ENCODE measurements around the gene CPTP.

CPTP gene

DNA sequence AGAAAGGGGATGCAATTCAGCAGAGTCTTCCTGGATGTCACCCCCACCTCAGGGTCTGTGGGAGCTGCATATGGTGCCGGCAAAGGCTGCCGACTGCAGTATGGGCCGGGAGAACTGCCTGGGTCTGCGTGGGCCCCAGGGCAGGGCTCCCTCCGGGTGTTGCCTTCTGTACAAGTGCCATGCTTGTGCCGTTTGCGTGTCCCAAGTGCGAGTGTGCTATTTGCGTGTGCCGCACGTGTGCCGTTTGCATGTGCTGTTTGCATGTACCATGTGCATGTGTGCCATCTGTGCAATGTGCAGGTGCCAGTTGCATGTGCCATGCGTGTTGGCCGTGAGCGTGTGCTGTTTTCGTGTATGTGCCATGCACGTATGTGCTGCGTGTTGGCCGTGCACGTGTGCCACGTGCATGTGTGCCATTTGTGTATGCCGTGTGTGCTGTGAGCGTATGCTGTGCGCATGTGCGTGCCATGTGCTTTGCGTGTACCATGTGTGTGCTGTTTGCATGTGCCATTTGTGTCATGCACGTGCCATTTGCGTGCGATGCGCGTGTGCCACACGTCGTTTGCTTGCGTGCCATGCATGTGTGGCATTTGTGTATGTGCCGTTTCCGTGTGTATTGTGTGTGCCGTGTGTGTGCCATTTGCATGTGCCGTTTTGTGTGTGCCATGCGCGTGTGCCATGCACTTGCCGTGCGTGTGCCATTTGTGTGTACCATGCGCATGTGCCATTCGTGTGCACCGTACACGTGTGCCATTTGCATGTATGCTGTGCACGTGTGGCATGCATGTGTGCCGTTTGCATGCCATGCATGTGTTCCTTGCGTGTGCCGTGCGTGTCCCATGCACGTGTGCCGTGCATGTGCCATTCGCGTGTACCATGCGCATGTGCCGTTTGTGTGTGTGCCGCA, 5.0 kb downstream of the CPTP start:
- Histone ChIP-seq H3K27ac (ENCODE audit: low read length) (no peak overlapping the region), H3K4me1 (ENCODE audit: insufficient read depth, low read length) (no peaks in the 10 kb centered on the region), H3K9me3 (ENCODE audit: insufficient read depth, low read depth, low read length) (no peaks in the 10 kb centered on the region), H3K4me3 (ENCODE audit: low read length) (no peak overlapping the region), H3K36me3 (ENCODE audit: insufficient read depth, low read depth, low read length) (no peaks in the 10 kb centered on the region), H3K27me3 (ENCODE audit: insufficient read depth, low read length) (no peaks in the 10 kb centered on the region), H3K9ac (ENCODE audit: low read depth, low read length) (no peak overlapping the region)

DNA sequence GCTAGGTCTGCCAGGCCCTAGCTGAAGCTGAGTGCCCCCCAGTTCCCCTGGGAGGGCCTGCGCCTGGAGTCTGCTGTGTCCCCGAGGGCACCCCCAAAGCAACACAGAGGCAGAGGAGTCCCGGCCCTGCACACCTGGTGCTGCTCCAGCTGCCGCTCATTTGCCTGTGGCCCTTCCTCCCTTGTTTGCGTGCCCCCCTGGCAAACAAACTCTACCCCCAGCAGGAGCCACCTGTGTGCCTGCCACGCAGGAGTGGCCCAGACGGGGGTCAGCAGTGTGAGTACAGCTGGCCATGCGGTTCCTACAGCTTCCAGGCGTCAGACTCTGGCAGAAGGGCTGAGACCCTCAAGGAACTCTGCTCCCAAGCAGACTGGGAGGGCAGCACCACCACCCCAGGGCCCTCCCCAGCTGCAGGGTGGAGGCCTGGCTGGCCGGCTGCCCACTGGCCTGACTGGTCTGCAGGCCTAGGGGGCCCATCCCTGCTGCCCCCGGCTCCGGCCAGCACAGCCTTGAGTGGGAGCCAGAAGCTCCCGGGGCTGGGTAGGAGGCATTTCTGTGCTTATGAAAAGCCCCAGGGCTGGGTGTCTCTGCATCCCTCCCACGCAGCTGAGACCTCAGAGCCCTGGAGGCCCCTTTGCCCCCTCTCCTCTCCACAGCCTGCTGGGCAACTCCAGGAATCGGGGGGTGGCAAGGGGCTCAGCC, 5.9 kb downstream of the CPTP start:
- H3K4me1 ChIP-seq (ENCODE audit: insufficient read depth, low read length), result no peaks in the 10 kb centered on the region
- no peak overlapping the region for H3K9ac ChIP-seq (ENCODE audit: low read depth, low read length)
- no peak overlapping the region for H3K27ac ChIP-seq (ENCODE audit: low read length)
- H3K27me3 ChIP-seq (ENCODE audit: insufficient read depth, low read length), result no peaks in the 10 kb centered on the region
- no peak overlapping the region for H3K4me3 ChIP-seq (ENCODE audit: low read length)
- no peaks in the 10 kb centered on the region for H3K36me3 ChIP-seq (ENCODE audit: insufficient read depth, low read depth, low read length)
- no peaks in the 10 kb centered on the region for H3K9me3 ChIP-seq (ENCODE audit: insufficient read depth, low read depth, low read length)

DNA sequence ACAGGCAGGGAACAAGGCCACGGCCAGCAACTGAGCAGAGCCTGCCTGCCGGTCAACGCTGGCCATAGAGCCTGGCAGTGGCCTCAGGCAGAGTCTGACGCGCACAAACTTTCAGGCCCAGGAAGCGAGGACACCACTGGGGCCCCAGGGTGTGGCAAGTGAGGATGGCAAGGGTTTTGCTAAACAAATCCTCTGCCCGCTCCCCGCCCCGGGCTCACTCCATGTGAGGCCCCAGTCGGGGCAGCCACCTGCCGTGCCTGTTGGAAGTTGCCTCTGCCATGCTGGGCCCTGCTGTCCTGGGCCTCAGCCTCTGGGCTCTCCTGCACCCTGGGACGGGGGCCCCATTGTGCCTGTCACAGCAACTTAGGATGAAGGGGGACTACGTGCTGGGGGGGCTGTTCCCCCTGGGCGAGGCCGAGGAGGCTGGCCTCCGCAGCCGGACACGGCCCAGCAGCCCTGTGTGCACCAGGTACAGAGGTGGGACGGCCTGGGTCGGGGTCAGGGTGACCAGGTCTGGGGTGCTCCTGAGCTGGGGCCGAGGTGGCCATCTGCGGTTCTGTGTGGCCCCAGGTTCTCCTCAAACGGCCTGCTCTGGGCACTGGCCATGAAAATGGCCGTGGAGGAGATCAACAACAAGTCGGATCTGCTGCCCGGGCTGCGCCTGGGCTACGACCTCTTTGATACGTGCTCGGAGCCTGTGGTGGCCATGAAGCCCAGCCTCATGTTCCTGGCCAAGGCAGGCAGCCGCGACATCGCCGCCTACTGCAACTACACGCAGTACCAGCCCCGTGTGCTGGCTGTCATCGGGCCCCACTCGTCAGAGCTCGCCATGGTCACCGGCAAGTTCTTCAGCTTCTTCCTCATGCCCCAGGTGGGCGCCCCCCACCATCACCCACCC, 6.7 kb downstream of the CPTP start, which contains the start of gene TAS1R3:
Gene TAS1R3, plus strand, starts transcription at position 213 of the 898 bp plus-strand sequence. Its CDS starts 66 bp downstream, at position 279.
- H3K36me3 ChIP-seq (ENCODE audit: insufficient read depth, low read depth, low read length), result no peaks in the 10 kb centered on the region
- no peaks in the 10 kb centered on the region for H3K9me3 ChIP-seq (ENCODE audit: insufficient read depth, low read depth, low read length)
- no peak within 1 kb of the TSS for H3K4me3 ChIP-seq (ENCODE audit: low read length)
- H3K4me1 ChIP-seq (ENCODE audit: insufficient read depth, low read length), result no peaks in the 10 kb centered on the region
- no peak within 1 kb of the TSS for H3K27ac ChIP-seq (ENCODE audit: low read length)
- no peaks in the 10 kb centered on the region for H3K27me3 ChIP-seq (ENCODE audit: insufficient read depth, low read length)
- H3K9ac ChIP-seq (ENCODE audit: low read depth, low read length), result no peak within 1 kb of the TSS

DNA sequence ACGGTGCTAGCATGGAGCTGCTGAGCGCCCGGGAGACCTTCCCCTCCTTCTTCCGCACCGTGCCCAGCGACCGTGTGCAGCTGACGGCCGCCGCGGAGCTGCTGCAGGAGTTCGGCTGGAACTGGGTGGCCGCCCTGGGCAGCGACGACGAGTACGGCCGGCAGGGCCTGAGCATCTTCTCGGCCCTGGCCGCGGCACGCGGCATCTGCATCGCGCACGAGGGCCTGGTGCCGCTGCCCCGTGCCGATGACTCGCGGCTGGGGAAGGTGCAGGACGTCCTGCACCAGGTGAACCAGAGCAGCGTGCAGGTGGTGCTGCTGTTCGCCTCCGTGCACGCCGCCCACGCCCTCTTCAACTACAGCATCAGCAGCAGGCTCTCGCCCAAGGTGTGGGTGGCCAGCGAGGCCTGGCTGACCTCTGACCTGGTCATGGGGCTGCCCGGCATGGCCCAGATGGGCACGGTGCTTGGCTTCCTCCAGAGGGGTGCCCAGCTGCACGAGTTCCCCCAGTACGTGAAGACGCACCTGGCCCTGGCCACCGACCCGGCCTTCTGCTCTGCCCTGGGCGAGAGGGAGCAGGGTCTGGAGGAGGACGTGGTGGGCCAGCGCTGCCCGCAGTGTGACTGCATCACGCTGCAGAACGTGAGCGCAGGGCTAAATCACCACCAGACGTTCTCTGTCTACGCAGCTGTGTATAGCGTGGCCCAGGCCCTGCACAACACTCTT, 7.6 kb downstream of the CPTP start:
- no peak overlapping the region for H3K4me3 ChIP-seq (ENCODE audit: low read length)
- 0 out of 2 replicates have a peak, but pooled peaks cover 1% of the 10 kb centered on the region for H3K36me3 ChIP-seq (ENCODE audit: insufficient read depth, low read depth, low read length)
- no peaks in the 10 kb centered on the region for H3K27me3 ChIP-seq (ENCODE audit: insufficient read depth, low read length)
- no peaks in the 10 kb centered on the region for H3K9me3 ChIP-seq (ENCODE audit: insufficient read depth, low read depth, low read length)
- no peak overlapping the region for H3K27ac ChIP-seq (ENCODE audit: low read length)
- H3K9ac ChIP-seq (ENCODE audit: low read depth, low read length), result no peak overlapping the region
- no peaks in the 10 kb centered on the region for H3K4me1 ChIP-seq (ENCODE audit: insufficient read depth, low read length)

DNA sequence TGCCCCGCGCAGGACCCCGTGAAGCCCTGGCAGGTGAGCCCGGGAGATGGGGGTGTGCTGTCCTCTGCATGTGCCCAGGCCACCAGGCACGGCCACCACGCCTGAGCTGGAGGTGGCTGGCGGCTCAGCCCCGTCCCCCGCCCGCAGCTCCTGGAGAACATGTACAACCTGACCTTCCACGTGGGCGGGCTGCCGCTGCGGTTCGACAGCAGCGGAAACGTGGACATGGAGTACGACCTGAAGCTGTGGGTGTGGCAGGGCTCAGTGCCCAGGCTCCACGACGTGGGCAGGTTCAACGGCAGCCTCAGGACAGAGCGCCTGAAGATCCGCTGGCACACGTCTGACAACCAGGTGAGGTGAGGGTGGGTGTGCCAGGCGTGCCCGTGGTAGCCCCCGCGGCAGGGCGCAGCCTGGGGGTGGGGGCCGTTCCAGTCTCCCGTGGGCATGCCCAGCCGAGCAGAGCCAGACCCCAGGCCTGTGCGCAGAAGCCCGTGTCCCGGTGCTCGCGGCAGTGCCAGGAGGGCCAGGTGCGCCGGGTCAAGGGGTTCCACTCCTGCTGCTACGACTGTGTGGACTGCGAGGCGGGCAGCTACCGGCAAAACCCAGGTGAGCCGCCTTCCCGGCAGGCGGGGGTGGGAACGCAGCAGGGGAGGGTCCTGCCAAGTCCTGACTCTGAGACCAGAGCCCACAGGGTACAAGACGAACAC, 8.3 kb downstream of the CPTP start:
- H3K4me1 ChIP-seq (ENCODE audit: insufficient read depth, low read length), result no peaks in the 10 kb centered on the region

DNA sequence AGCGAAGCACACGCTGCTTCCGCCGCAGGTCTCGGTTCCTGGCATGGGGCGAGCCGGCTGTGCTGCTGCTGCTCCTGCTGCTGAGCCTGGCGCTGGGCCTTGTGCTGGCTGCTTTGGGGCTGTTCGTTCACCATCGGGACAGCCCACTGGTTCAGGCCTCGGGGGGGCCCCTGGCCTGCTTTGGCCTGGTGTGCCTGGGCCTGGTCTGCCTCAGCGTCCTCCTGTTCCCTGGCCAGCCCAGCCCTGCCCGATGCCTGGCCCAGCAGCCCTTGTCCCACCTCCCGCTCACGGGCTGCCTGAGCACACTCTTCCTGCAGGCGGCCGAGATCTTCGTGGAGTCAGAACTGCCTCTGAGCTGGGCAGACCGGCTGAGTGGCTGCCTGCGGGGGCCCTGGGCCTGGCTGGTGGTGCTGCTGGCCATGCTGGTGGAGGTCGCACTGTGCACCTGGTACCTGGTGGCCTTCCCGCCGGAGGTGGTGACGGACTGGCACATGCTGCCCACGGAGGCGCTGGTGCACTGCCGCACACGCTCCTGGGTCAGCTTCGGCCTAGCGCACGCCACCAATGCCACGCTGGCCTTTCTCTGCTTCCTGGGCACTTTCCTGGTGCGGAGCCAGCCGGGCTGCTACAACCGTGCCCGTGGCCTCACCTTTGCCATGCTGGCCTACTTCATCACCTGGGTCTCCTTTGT, 9.1 kb downstream of the CPTP start:
- 0 out of 2 replicates have a peak, but pooled peaks cover 5% of the 10 kb centered on the region for H3K36me3 ChIP-seq (ENCODE audit: insufficient read depth, low read depth, low read length)

More for the DNA sequence above, 8.3 kb downstream of the CPTP start:
- Histone ChIP-seq H3K4me3 (ENCODE audit: low read length) (no peak overlapping the region), H3K27me3 (ENCODE audit: insufficient read depth, low read length) (no peaks in the 10 kb centered on the region), H3K27ac (ENCODE audit: low read length) (no peak overlapping the region), H3K9ac (ENCODE audit: low read depth, low read length) (no peak overlapping the region), H3K9me3 (ENCODE audit: insufficient read depth, low read depth, low read length) (no peaks in the 10 kb centered on the region), H3K36me3 (ENCODE audit: insufficient read depth, low read depth, low read length) (0 out of 2 replicates have a peak, but pooled peaks cover 5% of the 10 kb centered on the region)

DNA sequence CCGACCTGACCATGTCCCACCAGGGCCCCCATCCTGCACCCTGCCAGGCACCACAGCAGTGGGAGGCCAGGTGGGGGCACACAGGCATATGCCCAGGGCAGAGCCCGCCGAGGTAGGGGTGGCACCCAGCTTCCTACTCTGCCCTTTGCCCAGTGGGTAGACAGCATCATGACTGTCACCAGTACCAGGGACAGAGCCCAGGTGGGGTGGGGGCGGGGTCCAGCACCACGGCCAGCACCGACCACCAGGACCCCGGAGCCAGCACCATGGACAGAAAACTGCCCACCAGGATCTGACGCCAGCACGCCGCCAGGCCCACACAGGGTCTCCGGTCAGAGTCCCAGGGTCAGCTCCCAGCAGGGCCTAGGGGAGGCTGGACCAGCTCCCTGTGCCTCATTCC, 10.2 kb downstream of the CPTP start:
- no peak overlapping the region for H3K9ac ChIP-seq (ENCODE audit: low read depth, low read length)

More for the DNA sequence above, 9.1 kb downstream of the CPTP start:
- no peak overlapping the region for H3K4me3 ChIP-seq (ENCODE audit: low read length)
- H3K9me3 ChIP-seq (ENCODE audit: insufficient read depth, low read depth, low read length), result no peaks in the 10 kb centered on the region
- H3K27ac ChIP-seq (ENCODE audit: low read length), result no peak overlapping the region
- no peaks in the 10 kb centered on the region for H3K27me3 ChIP-seq (ENCODE audit: insufficient read depth, low read length)
- H3K4me1 ChIP-seq (ENCODE audit: insufficient read depth, low read length), result no peaks in the 10 kb centered on the region
- no peak overlapping the region for H3K9ac ChIP-seq (ENCODE audit: low read depth, low read length)

DNA sequence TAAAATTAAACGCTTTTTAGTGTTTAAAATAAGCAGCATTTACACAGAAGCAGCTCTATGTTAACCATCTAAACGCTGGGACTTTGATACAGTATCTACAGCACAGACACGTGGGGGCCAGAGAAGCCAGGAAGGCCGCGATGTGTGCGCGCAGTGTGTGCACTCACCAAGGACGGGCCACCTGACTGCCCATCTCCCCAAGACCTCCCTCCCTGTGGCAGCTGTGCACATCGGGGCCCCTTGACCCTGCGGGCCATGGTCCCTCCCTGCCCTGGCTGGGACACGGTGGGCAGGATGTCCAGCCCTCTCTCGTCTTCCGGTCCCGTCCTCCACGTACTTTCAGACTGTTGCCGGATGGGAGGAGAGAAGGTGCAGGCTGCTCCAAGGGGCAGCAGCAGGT, 10.7 kb downstream of the CPTP start:
- Histone ChIP-seq H3K4me3 (ENCODE audit: low read length) (no peak overlapping the region), H3K4me1 (ENCODE audit: insufficient read depth, low read length) (no peaks in the 10 kb centered on the region), H3K27ac (ENCODE audit: low read length) (no peak overlapping the region), H3K9ac (ENCODE audit: low read depth, low read length) (no peak overlapping the region), H3K36me3 (ENCODE audit: insufficient read depth, low read depth, low read length) (0 out of 2 replicates have a peak, but pooled peaks cover 8% of the 10 kb centered on the region), H3K27me3 (ENCODE audit: insufficient read depth, low read length) (no peaks in the 10 kb centered on the region), H3K9me3 (ENCODE audit: insufficient read depth, low read depth, low read length) (no peaks in the 10 kb centered on the region)

More for the DNA sequence above, 10.2 kb downstream of the CPTP start:
- 0 out of 2 replicates have a peak, but pooled peaks cover 5% of the 10 kb centered on the region for H3K36me3 ChIP-seq (ENCODE audit: insufficient read depth, low read depth, low read length)
- H3K27ac ChIP-seq (ENCODE audit: low read length), result no peak overlapping the region
- H3K4me3 ChIP-seq (ENCODE audit: low read length), result no peak overlapping the region
- no peaks in the 10 kb centered on the region for H3K4me1 ChIP-seq (ENCODE audit: insufficient read depth, low read length)
- H3K9me3 ChIP-seq (ENCODE audit: insufficient read depth, low read depth, low read length), result no peaks in the 10 kb centered on the region
- H3K27me3 ChIP-seq (ENCODE audit: insufficient read depth, low read length), result no peaks in the 10 kb centered on the region

DNA sequence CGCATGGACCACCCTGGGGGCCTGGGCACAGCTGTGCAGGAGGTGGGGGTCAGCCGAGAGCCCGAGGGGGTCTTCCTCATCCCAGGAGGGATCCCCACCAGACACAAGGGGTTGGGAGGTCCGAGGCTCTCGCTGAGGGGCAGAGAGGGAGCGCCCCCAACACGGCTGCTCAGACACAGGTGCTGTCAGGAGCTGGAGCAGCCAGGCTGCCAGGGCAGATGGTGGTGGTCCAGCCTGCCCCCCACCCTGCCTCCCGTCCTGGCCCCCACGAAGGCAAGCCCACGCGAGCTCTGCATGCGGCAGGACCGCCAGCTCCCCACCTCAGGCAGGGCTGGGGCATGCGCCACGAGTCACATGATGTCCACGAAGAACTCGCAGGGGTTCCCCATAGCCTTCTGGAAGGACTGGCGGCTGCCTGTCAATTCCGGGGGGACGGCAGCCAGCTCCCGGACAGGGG, 11.2 kb downstream of the CPTP start:
- H3K4me3 ChIP-seq (ENCODE audit: low read length), result no peak overlapping the region
- peaks cover 13% of the 10 kb centered on the region for H3K36me3 ChIP-seq (ENCODE audit: insufficient read depth, low read depth, low read length)
- H3K9ac ChIP-seq (ENCODE audit: low read depth, low read length), result no peak overlapping the region
- no peak overlapping the region for H3K27ac ChIP-seq (ENCODE audit: low read length)
- no peaks in the 10 kb centered on the region for H3K4me1 ChIP-seq (ENCODE audit: insufficient read depth, low read length)
- no peaks in the 10 kb centered on the region for H3K27me3 ChIP-seq (ENCODE audit: insufficient read depth, low read length)
- H3K9me3 ChIP-seq (ENCODE audit: insufficient read depth, low read depth, low read length), result no peaks in the 10 kb centered on the region

DNA sequence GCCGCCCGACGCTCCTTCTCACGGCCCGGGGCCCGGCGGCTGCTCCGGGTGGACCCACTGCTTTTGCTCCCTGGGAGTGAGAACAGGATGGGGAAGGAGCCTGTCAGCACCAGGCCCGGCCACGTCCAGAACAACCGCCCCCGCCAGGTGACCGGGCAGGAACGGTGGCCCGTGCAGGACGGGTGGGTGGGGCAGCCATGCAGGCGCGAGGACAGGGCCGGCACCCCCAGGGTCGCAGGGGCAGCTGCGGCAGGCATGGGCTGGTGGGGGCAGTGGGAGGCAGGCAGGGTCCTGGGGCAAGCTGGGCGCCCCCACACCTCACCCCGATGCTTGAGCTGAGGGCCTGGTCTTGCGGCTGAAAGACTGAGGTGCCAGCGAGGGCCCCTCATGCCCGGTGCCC, 11.8 kb downstream of the CPTP start:
- H3K27ac ChIP-seq (ENCODE audit: low read length), result no peak overlapping the region
- no peak overlapping the region for H3K9ac ChIP-seq (ENCODE audit: low read depth, low read length)
- no peaks in the 10 kb centered on the region for H3K9me3 ChIP-seq (ENCODE audit: insufficient read depth, low read depth, low read length)
- H3K4me3 ChIP-seq (ENCODE audit: low read length), result no peak overlapping the region
- H3K27me3 ChIP-seq (ENCODE audit: insufficient read depth, low read length), result no peaks in the 10 kb centered on the region
- H3K36me3 ChIP-seq (ENCODE audit: insufficient read depth, low read depth, low read length), result peaks cover 19% of the 10 kb centered on the region
- no peaks in the 10 kb centered on the region for H3K4me1 ChIP-seq (ENCODE audit: insufficient read depth, low read length)

All from iPS-20b (cell line).